HepG2 (cell line): ENCODE measurements around the gene HMGCS2. TPM values are rescaled to one million over a fixed set of nuclear protein-coding genes. Genes with fewer than 3 reads are reported as not detected.

Source experiments
- BRCA1 ChIP-seq: sonication (generic); formaldehyde crosslinking; IDR thresholded peaks from 2 replicates; pipeline ENCODE4 v1.4.0; 2020; ENCODE audit warnings: missing genetic modification reagents
- HNRNPK ChIP-seq: fragments of 200-400 bp; formaldehyde crosslinking; IDR thresholded peaks from 2 replicates; pipeline ENCODE4 v1.6.1; 2018; ENCODE audit warnings: low read length, low read depth, moderate library complexity, mild to moderate bottlenecking; ENCODE audit not compliant: poor library complexity, severe bottlenecking
- KLF16 ChIP-seq, 2 experiments: sonication (generic) in 1 of 2; formaldehyde crosslinking in 1 of 2; IDR thresholded peaks; 2 replicates each; pipeline versions ENCODE4 v1.6.1 to v1.8.0; 2016 to 2023; ENCODE audit warnings: missing genetic modification reagents in 2 of 2, missing compliant biosample characterization in 1 of 2
- RFXAP ChIP-seq: sonication (generic); formaldehyde crosslinking; IDR thresholded peaks from 2 replicates; pipeline ENCODE4 v1.4.0; 2020; ENCODE audit warnings: missing genetic modification reagents, borderline replicate concordance
- RXRA ChIP-seq: sonication (generic); formaldehyde crosslinking; IDR thresholded peaks from 2 replicates; pipeline ENCODE4 v1.5.1; 2020; ENCODE audit warnings: missing genetic modification reagents
- SOX6 ChIP-seq, 2 experiments: fragments of 450-650 bp in 1 of 2; sonication (generic) in 1 of 2; formaldehyde crosslinking in 1 of 2; IDR thresholded peaks; 2 replicates each; pipeline versions ENCODE4 v1.4.0 to v1.6.1; 2017 to 2020; ENCODE audit warnings: antibody characterized with exemption in 1 of 2, mild to moderate bottlenecking in 1 of 2, missing genetic modification reagents in 1 of 2
- TGIF2 ChIP-seq: IDR thresholded peaks from 2 replicates; pipeline ENCODE4 v1.6.1; 2016; ENCODE audit warnings: control low read depth, missing compliant biosample characterization
- XBP1 ChIP-seq: sonication (generic); formaldehyde crosslinking; IDR thresholded peaks from 2 replicates; pipeline ENCODE4 v1.5.0; 2020; ENCODE audit warnings: missing genetic modification reagents
- ZNF383 ChIP-seq: sonication (generic); formaldehyde crosslinking; IDR thresholded peaks from 2 replicates; pipeline ENCODE4 v1.4.0; 2020; ENCODE audit warnings: missing genetic modification reagents, mild to moderate bottlenecking, borderline replicate concordance
- ZNF768 ChIP-seq: sonication (generic); formaldehyde crosslinking; IDR thresholded peaks from 2 replicates; pipeline ENCODE4 v1.4.0; 2020; ENCODE audit warnings: missing genetic modification reagents
- ZSCAN25 ChIP-seq: sonication (generic); formaldehyde crosslinking; IDR thresholded peaks from 2 replicates; pipeline ENCODE4 v1.8.0; 2022; ENCODE audit warnings: mild to moderate bottlenecking, missing genetic modification reagents
- polyA plus RNA-seq, 8 experiments: library from polyadenylated mRNA; depleted of rRNA in 3 of 8; stranded (reverse) in 7 of 8; unstranded in 1 of 8; fragments of >200 nt; fragmentation: Illumina TruSeq in 4 of 8; extraction: Trizol in 4 of 8; gene quantifications; 2 replicates each; pipeline versions ENCODE4 v1.2.1 to v1.2.3, GENCODE V29; 2011 to 2016; ENCODE audit warnings: low read depth in 4 of 8, missing spikeins in 1 of 8, mixed read lengths in 1 of 8; ENCODE audit not compliant: insufficient read depth in 1 of 8
- total RNA-seq, 5 experiments: library from RNA; depleted of rRNA; stranded (reverse); fragments of >200 nt; fragmentation: Illumina TruSeq; extraction: Trizol; gene quantifications; 2 replicates each; pipeline ENCODE4 v1.2.3, GENCODE V29; 2016; ENCODE audit warnings: low read depth in 1 of 5
- TF ChIP-seq, protein P1 (sequence below): sonication (generic); formaldehyde crosslinking; IDR thresholded peaks from 2 replicates; pipeline ENCODE4 v1.8.0; 2022; ENCODE audit warnings: mild to moderate bottlenecking, missing genetic modification reagents
- TF ChIP-seq, protein P2 (sequence below): IDR thresholded peaks from 2 replicates; pipeline ENCODE4 v1.6.1; 2012; ENCODE audit warnings: low read depth, low read length, improper control_type of control experiment
- TF ChIP-seq, protein P3 (sequence below): sonication (generic); formaldehyde crosslinking; IDR thresholded peaks from 2 replicates; pipeline ENCODE4 v1.4.0; 2020; ENCODE audit warnings: missing genetic modification reagents
- TF ChIP-seq, protein P4 (sequence below), 2 experiments: IDR thresholded peaks; 2 replicates each; pipeline ENCODE4 v1.6.1; 2011 to 2012; ENCODE audit warnings: low read length in 2 of 2, borderline replicate concordance in 1 of 2, low read depth in 1 of 2, mild to moderate bottlenecking in 1 of 2, moderate library complexity in 1 of 2
- TF ChIP-seq, protein P5 (sequence below): sonication (generic); formaldehyde crosslinking; IDR thresholded peaks from 2 replicates; pipeline ENCODE4 v1.4.0; 2020; ENCODE audit warnings: mild to moderate bottlenecking, missing genetic modification reagents

Gene HMGCS2
- total and polyA plus RNA-seq, 2 of the 13 experiments (the other 11 are each of a cell fraction or from before 2014, with no cell fraction given): 0.44 to 1.5 TPM

DNA sequence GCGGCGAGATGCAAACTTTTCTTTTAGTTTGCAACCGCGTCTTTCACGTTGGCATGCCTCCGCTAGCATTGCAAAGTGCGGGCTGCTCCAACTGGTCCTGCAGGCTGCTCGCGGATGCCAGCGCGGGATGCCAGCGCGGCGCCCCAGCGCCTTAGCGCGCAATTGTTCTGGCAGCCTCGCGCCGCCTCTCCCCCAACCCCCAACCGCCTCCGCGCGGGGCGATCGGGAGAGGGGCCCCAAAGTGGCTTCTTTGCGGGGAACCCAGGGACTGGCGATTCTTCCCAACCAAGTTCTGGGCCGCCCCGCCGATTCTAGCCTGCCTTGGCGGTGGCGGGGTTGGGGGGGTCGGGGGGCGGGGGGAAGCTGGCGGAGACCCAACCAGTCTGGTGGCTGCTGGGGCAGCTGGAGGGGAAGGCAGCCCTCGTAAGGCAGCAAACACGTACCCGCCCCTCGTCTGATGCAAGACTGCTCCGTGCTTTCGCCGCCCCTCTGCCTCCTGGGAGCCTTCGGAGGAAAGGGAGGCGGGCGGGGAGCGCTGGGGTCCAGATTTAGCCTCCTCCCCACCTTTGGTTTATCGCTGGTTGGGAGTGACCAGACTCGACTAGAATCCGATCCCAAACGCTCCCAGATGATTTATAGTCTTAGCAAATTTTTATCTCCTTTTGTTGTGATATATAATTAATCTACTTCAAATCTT lies 56.2 kb downstream of the HMGCS2 start (continued):
- TF ChIP-seq SOX6 (IDR thresholded peaks at IDR 0.05) (no peak), SOX6 (CRISPR knock-in tag; IDR thresholded peaks at IDR 0.05) (peak; percentile 27), KLF16 (CRISPR knock-in tag; IDR thresholded peaks at IDR 0.05) (peak in 1 of 2 experiments; percentile 50; a peak in 2 of 4 replicates), XBP1 (no peak), RFXAP (no peak), RXRA (CRISPR knock-in tag) (no peak), ZNF768 (CRISPR knock-in tag) (no peak), ZSCAN25 (CRISPR knock-in tag) (peak; percentile 30; the same call in 1 of the 2 replicates), TGIF2 (CRISPR knock-in tag) (peak; percentile 49; the same call in 1 of the 2 replicates), HNRNPK (peak; percentile 40), BRCA1 (CRISPR knock-in tag) (no peak), ZNF383 (CRISPR knock-in tag) (no peak)
- TF ChIP-seq, protein P1, sequence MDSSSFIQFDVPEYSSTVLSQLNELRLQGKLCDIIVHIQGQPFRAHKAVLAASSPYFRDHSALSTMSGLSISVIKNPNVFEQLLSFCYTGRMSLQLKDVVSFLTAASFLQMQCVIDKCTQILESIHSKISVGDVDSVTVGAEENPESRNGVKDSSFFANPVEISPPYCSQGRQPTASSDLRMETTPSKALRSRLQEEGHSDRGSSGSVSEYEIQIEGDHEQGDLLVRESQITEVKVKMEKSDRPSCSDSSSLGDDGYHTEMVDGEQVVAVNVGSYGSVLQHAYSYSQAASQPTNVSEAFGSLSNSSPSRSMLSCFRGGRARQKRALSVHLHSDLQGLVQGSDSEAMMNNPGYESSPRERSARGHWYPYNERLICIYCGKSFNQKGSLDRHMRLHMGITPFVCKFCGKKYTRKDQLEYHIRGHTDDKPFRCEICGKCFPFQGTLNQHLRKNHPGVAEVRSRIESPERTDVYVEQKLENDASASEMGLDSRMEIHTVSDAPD (CRISPR knock-in tag): no peak
- TF ChIP-seq, protein P2, sequence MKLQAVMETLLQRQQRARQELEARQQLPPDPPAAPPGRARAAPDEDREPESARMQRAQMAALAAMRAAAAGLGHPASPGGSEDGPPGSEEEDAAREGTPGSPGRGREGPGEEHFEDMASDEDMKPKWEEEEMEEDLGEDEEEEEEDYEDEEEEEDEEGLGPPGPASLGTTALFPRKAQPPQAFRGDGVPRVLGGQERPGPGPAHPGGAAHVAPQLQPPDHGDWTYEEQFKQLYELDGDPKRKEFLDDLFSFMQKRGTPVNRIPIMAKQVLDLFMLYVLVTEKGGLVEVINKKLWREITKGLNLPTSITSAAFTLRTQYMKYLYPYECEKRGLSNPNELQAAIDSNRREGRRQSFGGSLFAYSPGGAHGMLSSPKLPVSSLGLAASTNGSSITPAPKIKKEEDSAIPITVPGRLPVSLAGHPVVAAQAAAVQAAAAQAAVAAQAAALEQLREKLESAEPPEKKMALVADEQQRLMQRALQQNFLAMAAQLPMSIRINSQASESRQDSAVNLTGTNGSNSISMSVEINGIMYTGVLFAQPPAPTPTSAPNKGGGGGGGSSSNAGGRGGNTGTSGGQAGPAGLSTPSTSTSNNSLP: no peak
- TF ChIP-seq, protein P3, sequence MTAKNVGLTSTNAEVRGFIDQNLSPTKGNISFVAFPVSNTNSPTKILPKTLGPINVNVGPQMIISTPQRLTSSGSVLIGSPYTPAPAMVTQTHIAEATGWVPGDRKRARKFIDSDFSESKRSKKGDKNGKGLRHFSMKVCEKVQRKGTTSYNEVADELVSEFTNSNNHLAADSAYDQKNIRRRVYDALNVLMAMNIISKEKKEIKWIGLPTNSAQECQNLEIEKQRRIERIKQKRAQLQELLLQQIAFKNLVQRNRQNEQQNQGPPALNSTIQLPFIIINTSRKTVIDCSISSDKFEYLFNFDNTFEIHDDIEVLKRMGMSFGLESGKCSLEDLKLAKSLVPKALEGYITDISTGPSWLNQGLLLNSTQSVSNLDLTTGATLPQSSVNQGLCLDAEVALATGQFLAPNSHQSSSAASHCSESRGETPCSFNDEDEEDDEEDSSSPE (CRISPR knock-in tag): no peak
- TF ChIP-seq, protein P4, sequence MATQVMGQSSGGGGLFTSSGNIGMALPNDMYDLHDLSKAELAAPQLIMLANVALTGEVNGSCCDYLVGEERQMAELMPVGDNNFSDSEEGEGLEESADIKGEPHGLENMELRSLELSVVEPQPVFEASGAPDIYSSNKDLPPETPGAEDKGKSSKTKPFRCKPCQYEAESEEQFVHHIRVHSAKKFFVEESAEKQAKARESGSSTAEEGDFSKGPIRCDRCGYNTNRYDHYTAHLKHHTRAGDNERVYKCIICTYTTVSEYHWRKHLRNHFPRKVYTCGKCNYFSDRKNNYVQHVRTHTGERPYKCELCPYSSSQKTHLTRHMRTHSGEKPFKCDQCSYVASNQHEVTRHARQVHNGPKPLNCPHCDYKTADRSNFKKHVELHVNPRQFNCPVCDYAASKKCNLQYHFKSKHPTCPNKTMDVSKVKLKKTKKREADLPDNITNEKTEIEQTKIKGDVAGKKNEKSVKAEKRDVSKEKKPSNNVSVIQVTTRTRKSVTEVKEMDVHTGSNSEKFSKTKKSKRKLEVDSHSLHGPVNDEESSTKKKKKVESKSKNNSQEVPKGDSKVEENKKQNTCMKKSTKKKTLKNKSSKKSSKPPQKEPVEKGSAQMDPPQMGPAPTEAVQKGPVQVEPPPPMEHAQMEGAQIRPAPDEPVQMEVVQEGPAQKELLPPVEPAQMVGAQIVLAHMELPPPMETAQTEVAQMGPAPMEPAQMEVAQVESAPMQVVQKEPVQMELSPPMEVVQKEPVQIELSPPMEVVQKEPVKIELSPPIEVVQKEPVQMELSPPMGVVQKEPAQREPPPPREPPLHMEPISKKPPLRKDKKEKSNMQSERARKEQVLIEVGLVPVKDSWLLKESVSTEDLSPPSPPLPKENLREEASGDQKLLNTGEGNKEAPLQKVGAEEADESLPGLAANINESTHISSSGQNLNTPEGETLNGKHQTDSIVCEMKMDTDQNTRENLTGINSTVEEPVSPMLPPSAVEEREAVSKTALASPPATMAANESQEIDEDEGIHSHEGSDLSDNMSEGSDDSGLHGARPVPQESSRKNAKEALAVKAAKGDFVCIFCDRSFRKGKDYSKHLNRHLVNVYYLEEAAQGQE (IDR thresholded peaks at IDR 0.05; ENCODE audit: borderline replicate concordance in 1 of 2, low read depth in 1 of 2, low read length in 2 of 2): no peak
- TF ChIP-seq, protein P5, sequence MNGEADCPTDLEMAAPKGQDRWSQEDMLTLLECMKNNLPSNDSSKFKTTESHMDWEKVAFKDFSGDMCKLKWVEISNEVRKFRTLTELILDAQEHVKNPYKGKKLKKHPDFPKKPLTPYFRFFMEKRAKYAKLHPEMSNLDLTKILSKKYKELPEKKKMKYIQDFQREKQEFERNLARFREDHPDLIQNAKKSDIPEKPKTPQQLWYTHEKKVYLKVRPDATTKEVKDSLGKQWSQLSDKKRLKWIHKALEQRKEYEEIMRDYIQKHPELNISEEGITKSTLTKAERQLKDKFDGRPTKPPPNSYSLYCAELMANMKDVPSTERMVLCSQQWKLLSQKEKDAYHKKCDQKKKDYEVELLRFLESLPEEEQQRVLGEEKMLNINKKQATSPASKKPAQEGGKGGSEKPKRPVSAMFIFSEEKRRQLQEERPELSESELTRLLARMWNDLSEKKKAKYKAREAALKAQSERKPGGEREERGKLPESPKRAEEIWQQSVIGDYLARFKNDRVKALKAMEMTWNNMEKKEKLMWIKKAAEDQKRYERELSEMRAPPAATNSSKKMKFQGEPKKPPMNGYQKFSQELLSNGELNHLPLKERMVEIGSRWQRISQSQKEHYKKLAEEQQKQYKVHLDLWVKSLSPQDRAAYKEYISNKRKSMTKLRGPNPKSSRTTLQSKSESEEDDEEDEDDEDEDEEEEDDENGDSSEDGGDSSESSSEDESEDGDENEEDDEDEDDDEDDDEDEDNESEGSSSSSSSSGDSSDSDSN (CRISPR knock-in tag): peak; percentile 16; the same call in 1 of the 2 replicates
